GM18858 (cell line): ENCODE results near the gene TMEM145.
A peak's percentile ranks its signal among the peaks of the same experiment; 100 is the strongest.
"Not testable (repeated sequence)": the region's sequence is repeated elsewhere in the genome, so short reads cannot be mapped to it uniquely, and the experiment has no call there.

ENCODE experiments used
- ATAC-seq: cut with Tn5 transposase; IDR thresholded peaks from one replicate; pipeline ENCODE4 v1.9.1; 2021; ENCODE audit not compliant: unreplicated experiment

The TMEM145 gene

GRCh38 chr19:42313096-42313839 is at the start of gene TMEM145:
Gene TMEM145 (plus strand): TSS chr19:42313309. CDS start chr19:42313377, 68 bp downstream.
- no peak for ATAC-seq

DNA sequence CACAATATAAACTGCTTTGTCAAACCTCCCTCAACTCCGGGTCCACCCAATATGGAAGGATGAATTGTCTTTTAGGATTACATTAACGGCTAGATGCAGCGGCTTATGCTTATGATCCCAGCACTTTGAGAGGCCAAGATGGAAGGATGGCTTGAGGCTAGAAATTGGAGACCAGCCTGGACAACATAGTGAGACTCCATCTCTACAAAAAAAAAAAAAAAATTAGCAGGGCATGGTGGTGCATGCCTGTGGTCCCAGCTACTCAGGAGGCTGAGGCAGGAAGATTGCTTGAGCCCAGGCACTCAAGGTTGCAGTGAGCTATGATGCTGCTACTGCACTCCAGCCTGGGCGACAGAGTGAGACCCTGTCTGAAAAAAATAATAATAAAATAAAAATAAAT is 47.0 kb upstream of the TMEM145 start:
- not testable (repeated sequence) for ATAC-seq

- not testable (repeated sequence) for ATAC-seq
Measured at GRCh38 chr19:42266928-42267603, 46.0 kb upstream of the TMEM145 start.

DNA sequence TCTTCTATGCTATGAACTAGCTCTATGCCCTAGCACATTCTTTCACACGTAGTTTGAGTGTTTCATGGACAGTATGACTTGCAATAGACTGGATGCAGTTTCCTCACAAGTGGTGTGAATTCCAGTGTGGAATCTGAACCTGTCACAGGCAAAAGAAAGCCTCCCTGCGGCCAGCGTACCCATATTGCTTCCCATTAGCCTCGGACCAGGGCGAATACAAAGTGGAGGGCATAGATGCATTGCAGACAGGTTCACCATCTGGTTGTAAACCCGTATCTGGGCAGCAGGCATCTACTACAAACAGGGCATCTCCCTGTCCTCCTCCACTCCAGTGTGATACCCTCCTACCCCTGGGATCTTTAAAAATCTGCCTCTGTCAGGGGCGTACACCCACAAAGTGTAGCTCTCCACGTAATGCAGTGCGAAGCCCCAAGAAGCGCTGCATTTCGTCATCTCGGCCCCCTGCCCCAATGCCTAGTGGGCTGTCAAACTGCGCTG is 45.4 kb upstream of the TMEM145 start:
- no peak for ATAC-seq

GRCh38 chr19:42268142-42268703 is 44.9 kb upstream of the TMEM145 start:
- peak; percentile 31 for ATAC-seq

- ATAC-seq = peak; percentile 67
Measured at GRCh38 chr19:42268704-42269477, 44.2 kb upstream of the TMEM145 start, which contains the start of gene CIC. Gene CIC (plus strand): TSS chr19:42269252. CDS start chr19:42271784, 2,532 bp downstream.

GRCh38 chr19:42269478-42270345 is 43.4 kb upstream of the TMEM145 start:
- no peak for ATAC-seq

- no peak for ATAC-seq
Measured at GRCh38 chr19:42270346-42271044, 42.6 kb upstream of the TMEM145 start.

DNA sequence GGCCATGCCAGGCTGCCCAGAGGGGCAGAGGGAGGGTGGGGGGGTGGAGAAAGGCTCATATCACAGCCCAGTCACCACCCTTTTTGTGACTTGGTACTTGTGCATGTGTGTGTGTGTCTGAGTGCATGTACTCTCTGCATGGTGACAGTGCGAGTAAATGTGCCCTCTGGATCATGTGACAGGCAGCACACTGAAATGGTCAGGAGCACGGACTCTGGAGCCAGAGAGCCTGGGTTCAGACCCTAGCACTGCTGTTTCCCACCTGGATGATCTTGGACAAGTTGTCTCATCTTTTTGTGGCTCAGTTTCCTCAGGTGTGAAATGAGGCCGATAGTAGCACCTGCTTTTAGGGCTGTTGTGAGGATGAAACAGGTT is 42.1 kb upstream of the TMEM145 start:
- ATAC-seq = no peak

DNA sequence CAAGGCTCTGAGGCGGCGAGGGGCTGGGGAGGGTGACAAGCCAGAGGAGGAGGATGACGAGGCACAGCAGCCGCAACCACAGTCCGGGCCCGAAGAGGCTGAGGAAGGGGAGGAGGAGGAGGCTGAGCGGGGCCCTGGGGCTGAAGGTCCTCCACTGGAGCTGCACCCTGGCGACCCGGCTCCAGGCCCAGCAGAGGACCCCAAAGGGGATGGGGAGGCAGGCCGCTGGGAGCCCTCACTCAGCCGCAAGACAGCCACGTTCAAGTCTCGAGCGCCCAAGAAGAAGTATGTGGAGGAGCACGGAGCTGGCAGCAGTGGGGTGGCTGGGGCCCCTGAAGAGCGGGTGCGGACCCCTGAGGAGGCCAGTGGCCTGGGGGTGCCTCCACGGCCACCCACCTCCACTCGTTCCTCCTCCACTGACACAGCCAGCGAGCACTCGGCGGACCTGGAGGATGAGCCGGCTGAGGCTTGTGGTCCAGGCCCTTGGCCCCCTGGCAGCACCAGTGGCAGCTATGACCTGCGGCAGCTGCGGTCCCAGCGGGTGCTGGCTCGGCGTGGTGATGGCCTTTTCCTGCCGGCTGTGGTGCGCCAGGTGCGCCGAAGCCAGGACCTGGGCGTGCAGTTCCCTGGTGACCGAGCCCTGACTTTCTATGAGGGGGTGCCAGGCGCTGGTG is 41.1 kb upstream of the TMEM145 start:
- ATAC-seq = no peak

DNA sequence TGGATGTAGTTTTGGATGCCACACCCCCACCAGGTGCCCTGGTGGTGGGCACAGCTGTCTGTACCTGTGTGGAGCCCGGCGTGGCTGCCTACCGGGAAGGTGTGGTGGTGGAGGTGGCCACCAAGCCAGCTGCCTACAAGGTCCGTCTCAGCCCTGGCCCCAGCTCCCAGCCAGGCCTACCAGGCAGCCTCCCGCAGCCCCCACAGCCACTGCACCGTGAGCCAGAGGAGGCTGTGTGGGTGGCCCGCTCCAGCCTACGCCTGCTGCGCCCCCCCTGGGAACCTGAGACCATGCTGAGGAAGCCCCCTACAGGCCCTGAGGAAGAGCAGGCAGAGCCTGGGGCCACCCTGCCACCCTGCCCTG is 40.6 kb upstream of the TMEM145 start:
- no peak for ATAC-seq

DNA sequence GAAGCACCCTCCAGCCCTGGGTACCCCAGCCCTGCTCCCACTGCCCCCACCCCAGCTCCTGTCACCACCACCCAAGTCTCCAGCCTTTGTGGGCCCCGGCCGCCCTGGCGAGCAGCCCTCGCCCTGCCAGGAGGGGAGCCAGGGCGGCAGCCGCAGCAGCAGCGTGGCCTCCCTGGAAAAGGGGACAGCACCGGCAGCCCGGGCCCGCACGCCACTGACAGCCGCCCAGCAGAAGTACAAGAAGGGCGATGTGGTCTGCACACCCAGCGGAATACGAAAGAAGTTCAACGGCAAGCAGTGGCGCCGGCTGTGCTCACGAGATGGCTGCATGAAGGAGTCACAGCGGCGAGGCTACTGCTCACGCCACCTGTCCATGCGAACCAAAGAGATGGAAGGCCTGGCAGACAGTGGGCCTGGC is 40.1 kb upstream of the TMEM145 start:
- ATAC-seq = no peak

DNA sequence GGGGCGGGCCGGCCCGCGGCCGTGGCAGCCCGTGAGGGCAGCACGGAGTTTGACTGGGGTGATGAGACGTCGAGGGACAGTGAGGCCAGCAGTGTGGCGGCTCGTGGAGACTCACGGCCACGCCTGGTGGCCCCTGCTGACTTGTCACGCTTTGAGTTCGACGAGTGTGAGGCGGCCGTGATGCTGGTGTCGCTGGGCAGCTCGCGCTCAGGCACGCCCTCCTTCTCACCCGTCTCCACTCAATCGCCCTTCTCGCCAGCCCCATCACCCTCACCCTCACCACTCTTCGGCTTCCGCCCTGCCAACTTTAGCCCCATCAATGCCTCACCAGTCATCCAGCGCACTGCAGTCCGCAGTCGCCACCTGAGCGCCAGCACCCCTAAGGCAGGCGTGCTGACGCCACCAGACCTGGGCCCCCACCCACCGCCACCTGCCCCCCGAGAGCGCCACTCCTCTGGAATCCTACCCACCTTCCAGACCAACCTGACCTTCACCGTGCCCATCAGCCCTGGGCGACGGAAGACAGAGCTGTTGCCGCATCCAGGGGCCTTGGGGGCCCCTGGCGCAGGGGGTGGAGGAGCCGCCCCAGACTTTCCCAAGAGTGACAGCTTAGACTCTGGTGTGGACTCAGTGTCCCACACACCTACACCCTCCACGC is 39.6 kb upstream of the TMEM145 start:
- no peak for ATAC-seq

DNA sequence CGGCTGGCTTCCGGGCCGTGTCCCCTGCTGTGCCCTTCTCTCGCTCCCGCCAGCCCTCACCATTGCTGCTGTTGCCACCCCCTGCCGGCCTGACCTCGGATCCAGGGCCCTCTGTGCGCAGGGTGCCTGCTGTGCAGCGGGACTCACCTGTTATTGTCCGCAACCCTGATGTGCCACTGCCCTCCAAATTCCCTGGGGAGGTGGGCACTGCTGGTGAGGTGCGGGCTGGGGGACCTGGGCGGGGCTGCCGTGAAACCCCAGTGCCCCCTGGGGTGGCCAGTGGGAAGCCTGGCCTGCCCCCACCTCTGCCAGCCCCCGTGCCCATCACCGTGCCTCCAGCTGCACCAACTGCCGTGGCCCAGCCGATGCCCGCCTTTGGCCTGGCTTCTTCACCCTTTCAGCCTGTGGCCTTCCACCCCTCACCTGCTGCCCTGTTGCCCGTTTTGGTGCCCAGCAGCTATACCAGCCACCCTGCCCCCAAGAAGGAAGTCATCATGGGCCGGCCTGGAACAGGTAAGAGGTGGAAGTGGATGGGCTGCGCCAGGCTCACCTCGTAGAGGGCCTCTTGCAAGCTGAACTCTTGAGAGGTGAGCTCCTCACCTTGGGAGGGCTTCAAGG is 38.9 kb upstream of the TMEM145 start:
- ATAC-seq = no peak

GRCh38 chr19:42275103-42275502 is 38.0 kb upstream of the TMEM145 start:
- no peak for ATAC-seq

GRCh38 chr19:42275517-42275916 is 37.6 kb upstream of the TMEM145 start:
- no peak for ATAC-seq

GRCh38 chr19:42276284-42276683 is 36.8 kb upstream of the TMEM145 start:
- ATAC-seq = no peak

DNA sequence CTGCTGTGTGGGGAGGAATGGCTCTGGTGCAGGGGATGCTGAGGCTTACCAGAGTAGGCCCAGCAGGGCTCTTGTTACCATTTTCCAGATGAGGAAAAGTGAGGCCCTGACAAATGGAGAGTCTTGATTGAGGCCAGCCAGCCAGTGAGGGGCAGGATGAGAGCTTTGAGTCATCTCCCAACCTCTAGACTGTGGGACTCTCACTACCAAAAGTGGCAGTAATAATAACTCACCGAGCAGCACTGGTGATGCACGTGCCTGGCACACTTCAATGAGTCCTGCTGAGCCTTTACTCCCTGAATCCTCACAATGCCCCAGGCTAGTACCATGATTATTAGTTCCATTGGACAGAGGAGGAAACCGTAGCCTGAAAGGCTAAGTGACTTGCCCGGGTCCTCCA is 36.3 kb upstream of the TMEM145 start:
- no peak for ATAC-seq
